HepG2 (cell line): ENCODE data around the gene TMEM129. TPM values are rescaled to one million over a fixed set of nuclear protein-coding genes. Genes with fewer than 3 reads are reported as not detected.

Source experiments
- BORCS8-MEF2B ChIP-seq: sonication (generic); formaldehyde crosslinking; IDR thresholded peaks from 2 replicates; pipeline ENCODE4 v1.8.0; 2022; ENCODE audit warnings: mild to moderate bottlenecking, missing genetic modification reagents
- CBX1 ChIP-seq: IDR thresholded peaks from one replicate; pipeline ENCODE4 v1.6.1; 2016; ENCODE audit warnings: antibody characterized with exemption, low read depth
- EEA1 ChIP-seq: sonication (generic); formaldehyde crosslinking; IDR thresholded peaks from 2 replicates; pipeline ENCODE4 v1.5.1; 2020; ENCODE audit warnings: mild to moderate bottlenecking, missing genetic modification reagents, borderline replicate concordance
- HDAC2 ChIP-seq: sonication (generic); formaldehyde crosslinking; IDR thresholded peaks from 2 replicates; pipeline ENCODE4 v1.4.0; 2020; ENCODE audit warnings: missing genetic modification reagents
- MBNL3 ChIP-seq: fragments of 250-450 bp; sonication (Bioruptor Pico); conservative IDR thresholded peaks from 2 replicates; pipeline ENCODE4 v1.8.0; 2022; ENCODE audit warnings: mild to moderate bottlenecking, inconsistent platforms
- NAIF1 ChIP-seq: sonication (generic); formaldehyde crosslinking; IDR thresholded peaks from 2 replicates; pipeline ENCODE4 v1.5.0; 2020; ENCODE audit warnings: mild to moderate bottlenecking, missing genetic modification reagents, borderline replicate concordance
- NFKB2 ChIP-seq: sonication (generic); formaldehyde crosslinking; IDR thresholded peaks from 2 replicates; pipeline ENCODE4 v1.4.0; 2020; ENCODE audit warnings: missing genetic modification reagents, borderline replicate concordance
- NRL ChIP-seq: sonication (generic); formaldehyde crosslinking; IDR thresholded peaks from 2 replicates; pipeline ENCODE4 v1.5.0; 2020; ENCODE audit warnings: missing genetic modification reagents, mild to moderate bottlenecking, moderate library complexity, borderline replicate concordance
- PLRG1 ChIP-seq: fragments of 450-650 bp; conservative IDR thresholded peaks from 2 replicates; pipeline ENCODE4 v1.6.1; 2016
- SIN3A ChIP-seq: IDR thresholded peaks from 2 replicates; pipeline ENCODE4 v1.6.1; 2011; ENCODE audit warnings: low read depth, mild to moderate bottlenecking, control low read depth, low read length, borderline replicate concordance
- SMC3 ChIP-seq: IDR thresholded peaks from 2 replicates; pipeline ENCODE4 v1.6.1; 2011; ENCODE audit warnings: low read length, improper control_type of control experiment
- TAF15 ChIP-seq: fragments of 200-400 bp; formaldehyde crosslinking; IDR thresholded peaks from one replicate; pipeline ENCODE4 v1.6.1; 2018; ENCODE audit warnings: mild to moderate bottlenecking, low read depth, low read length; ENCODE audit not compliant: poor library complexity, severe bottlenecking
- ZFP62 ChIP-seq: sonication (generic); formaldehyde crosslinking; IDR thresholded peaks from 2 replicates; pipeline ENCODE4 v1.4.0; 2020; ENCODE audit warnings: missing genetic modification reagents
- ZNF121 ChIP-seq: sonication (generic); formaldehyde crosslinking; IDR thresholded peaks from 2 replicates; pipeline ENCODE4 v1.5.0; 2020; ENCODE audit warnings: mild to moderate bottlenecking, missing genetic modification reagents
- ZNF713 ChIP-seq: sonication (generic); formaldehyde crosslinking; IDR thresholded peaks from 2 replicates; pipeline ENCODE4 v1.4.0; 2020; ENCODE audit warnings: mild to moderate bottlenecking, missing genetic modification reagents
- ZNF720 ChIP-seq: sonication (generic); formaldehyde crosslinking; IDR thresholded peaks from 2 replicates; pipeline ENCODE4 v1.4.0; 2020; ENCODE audit warnings: missing genetic modification reagents
- ZNF780A ChIP-seq: sonication (generic); formaldehyde crosslinking; IDR thresholded peaks from 2 replicates; pipeline ENCODE4 v1.8.0; 2022; ENCODE audit warnings: mild to moderate bottlenecking, missing genetic modification reagents, moderate library complexity
- polyA plus RNA-seq, 8 experiments: library from polyadenylated mRNA; depleted of rRNA in 3 of 8; stranded (reverse) in 7 of 8; unstranded in 1 of 8; fragments of >200 nt; fragmentation: Illumina TruSeq in 4 of 8; extraction: Trizol in 4 of 8; gene quantifications; 2 replicates each; pipeline versions ENCODE4 v1.2.1 to v1.2.3, GENCODE V29; 2011 to 2016; ENCODE audit warnings: low read depth in 4 of 8, missing spikeins in 1 of 8, mixed read lengths in 1 of 8; ENCODE audit not compliant: insufficient read depth in 1 of 8
- total RNA-seq, 5 experiments: library from RNA; depleted of rRNA; stranded (reverse); fragments of >200 nt; fragmentation: Illumina TruSeq; extraction: Trizol; gene quantifications; 2 replicates each; pipeline ENCODE4 v1.2.3, GENCODE V29; 2016; ENCODE audit warnings: low read depth in 1 of 5
- TF ChIP-seq, protein P1 (sequence below): sonication (generic); formaldehyde crosslinking; IDR thresholded peaks from 2 replicates; pipeline ENCODE4 v1.4.0; 2020; ENCODE audit warnings: missing genetic modification reagents
- TF ChIP-seq, protein P2 (sequence below): sonication (generic); formaldehyde crosslinking; IDR thresholded peaks from 2 replicates; pipeline ENCODE4 v1.4.0; 2020; ENCODE audit warnings: mild to moderate bottlenecking, missing genetic modification reagents, borderline replicate concordance
- TF ChIP-seq, protein P3 (sequence below): fragments of 450-650 bp; IDR thresholded peaks from 2 replicates; pipeline ENCODE4 v1.6.1; 2017
- TF ChIP-seq, protein P4 (sequence below): sonication (generic); formaldehyde crosslinking; IDR thresholded peaks from 2 replicates; pipeline ENCODE4 v1.8.0; 2022; ENCODE audit warnings: mild to moderate bottlenecking, missing genetic modification reagents, borderline replicate concordance

Gene TMEM129
- total and polyA plus RNA-seq, 2 of the 13 experiments (the other 11 are each of a cell fraction or from before 2014, with no cell fraction given) = 19.0 to 25.8 TPM

DNA sequence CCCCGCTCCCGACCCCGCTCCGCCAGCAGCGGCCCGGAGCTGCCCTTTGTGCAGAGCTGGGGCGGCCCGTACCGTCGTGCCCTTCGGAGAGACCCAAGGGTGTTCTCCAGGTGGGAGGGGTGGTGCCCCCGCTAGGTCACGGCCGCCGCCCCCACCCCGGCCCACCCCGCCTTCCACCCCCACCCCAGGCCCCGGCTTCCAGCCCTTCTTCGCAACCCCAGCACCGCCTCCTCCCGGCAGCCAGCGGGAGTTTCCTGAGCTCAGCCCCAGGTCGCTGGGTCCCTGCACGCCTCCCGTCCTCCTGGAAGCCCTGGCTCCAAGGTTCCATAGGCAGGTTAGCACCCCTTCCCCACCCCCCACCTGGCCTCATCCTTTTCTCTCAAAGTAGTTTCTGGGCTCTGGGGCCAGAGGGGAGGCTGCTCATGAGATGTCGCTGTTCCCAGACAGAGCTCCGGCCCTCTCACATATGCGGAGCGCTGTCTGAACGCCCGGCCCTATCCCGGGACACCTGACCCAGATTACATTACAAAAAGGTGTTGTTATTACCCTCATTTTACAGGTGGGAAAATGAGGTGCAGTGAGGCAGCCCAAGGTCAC is 46.7 kb upstream of the TMEM129 start (continued):
- TF ChIP-seq, protein P1, sequence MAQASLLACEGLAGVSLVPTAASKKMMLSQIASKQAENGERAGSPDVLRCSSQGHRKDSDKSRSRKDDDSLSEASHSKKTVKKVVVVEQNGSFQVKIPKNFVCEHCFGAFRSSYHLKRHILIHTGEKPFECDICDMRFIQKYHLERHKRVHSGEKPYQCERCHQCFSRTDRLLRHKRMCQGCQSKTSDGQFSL (CRISPR knock-in tag) = peak; percentile 60
- no peak for TF ChIP-seq ZNF780A (CRISPR knock-in tag)
- TF ChIP-seq MBNL3 = no peak
- no peak for TF ChIP-seq SMC3
- no peak for TF ChIP-seq PLRG1
- TF ChIP-seq, protein P2, sequence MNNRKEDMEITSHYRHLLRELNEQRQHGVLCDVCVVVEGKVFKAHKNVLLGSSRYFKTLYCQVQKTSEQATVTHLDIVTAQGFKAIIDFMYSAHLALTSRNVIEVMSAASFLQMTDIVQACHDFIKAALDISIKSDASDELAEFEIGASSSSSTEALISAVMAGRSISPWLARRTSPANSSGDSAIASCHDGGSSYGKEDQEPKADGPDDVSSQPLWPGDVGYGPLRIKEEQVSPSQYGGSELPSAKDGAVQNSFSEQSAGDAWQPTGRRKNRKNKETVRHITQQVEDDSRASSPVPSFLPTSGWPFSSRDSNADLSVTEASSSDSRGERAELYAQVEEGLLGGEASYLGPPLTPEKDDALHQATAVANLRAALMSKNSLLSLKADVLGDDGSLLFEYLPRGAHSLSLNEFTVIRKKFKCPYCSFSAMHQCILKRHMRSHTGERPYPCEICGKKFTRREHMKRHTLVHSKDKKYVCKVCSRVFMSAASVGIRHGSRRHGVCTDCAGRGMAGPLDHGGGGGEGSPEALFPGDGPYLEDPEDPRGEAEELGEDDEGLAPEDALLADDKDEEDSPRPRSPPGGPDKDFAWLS (CRISPR knock-in tag) = no peak
- TF ChIP-seq TAF15 = no peak
- TF ChIP-seq NRL (CRISPR knock-in tag) = 0 out of 2 replicates have a peak, but pooled peaks have one; percentile 0
- TF ChIP-seq SIN3A = 0 out of 2 replicates have a peak, but pooled peaks have one; percentile 21
- TF ChIP-seq ZNF121 (CRISPR knock-in tag) = peak; percentile 62; the same call in 1 of the 2 replicates
- TF ChIP-seq ZFP62 (CRISPR knock-in tag) = no peak
- TF ChIP-seq ZNF713 (CRISPR knock-in tag) = no peak
- TF ChIP-seq NFKB2 = no peak; the same call in 1 of the 2 replicates
- 0 out of 2 replicates have a peak, but pooled peaks have one; percentile 4 for TF ChIP-seq HDAC2 (CRISPR knock-in tag)
- no peak for TF ChIP-seq ZNF720 (CRISPR knock-in tag)
- TF ChIP-seq BORCS8-MEF2B (CRISPR knock-in tag) = no peak
- 0 out of 2 replicates have a peak, but pooled peaks have one; percentile 65 for TF ChIP-seq NAIF1 (CRISPR knock-in tag)
- TF ChIP-seq, protein P3, sequence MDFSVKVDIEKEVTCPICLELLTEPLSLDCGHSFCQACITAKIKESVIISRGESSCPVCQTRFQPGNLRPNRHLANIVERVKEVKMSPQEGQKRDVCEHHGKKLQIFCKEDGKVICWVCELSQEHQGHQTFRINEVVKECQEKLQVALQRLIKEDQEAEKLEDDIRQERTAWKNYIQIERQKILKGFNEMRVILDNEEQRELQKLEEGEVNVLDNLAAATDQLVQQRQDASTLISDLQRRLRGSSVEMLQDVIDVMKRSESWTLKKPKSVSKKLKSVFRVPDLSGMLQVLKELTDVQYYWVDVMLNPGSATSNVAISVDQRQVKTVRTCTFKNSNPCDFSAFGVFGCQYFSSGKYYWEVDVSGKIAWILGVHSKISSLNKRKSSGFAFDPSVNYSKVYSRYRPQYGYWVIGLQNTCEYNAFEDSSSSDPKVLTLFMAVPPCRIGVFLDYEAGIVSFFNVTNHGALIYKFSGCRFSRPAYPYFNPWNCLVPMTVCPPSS = no peak
- TF ChIP-seq, protein P4, sequence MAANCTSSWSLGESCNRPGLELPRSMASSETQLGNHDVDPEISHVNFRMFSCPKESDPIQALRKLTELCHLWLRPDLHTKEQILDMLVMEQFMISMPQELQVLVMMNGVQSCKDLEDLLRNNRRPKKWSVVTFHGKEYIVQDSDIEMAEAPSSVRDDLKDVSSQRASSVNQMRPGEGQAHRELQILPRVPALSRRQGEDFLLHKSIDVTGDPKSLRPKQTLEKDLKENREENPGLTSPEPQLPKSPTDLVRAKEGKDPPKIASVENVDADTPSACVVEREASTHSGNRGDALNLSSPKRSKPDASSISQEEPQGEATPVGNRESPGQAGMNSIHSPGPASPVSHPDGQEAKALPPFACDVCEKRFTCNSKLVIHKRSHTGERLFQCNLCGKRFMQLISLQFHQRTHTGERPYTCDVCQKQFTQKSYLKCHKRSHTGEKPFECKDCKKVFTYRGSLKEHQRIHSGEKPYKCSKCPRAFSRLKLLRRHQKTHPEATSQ (CRISPR knock-in tag) = 0 out of 2 replicates have a peak, but pooled peaks have one; percentile 59
- TF ChIP-seq EEA1 (CRISPR knock-in tag) = no peak
- TF ChIP-seq CBX1 = peak; percentile 40
